Esophagus squamous epithelium (tissue), 4 donors: ENCODE results near the gene RUNX3.
"Not testable (repeated sequence)": the region's sequence is repeated elsewhere in the genome, so short reads cannot be mapped to it uniquely, and the experiment has no call there.

ENCODE experiments used
- CTCF ChIP-seq, 6 experiments: fragments of 450-650 bp in 4 of 6; fragments of 200-600 bp in 2 of 6; sonication (generic) in 2 of 6; IDR thresholded peaks; one replicate each; pipeline ENCODE4 v1.5.1; 2016 to 2019; ENCODE audit warnings: antibody characterized with exemption in 6 of 6, mild to moderate bottlenecking in 4 of 6, moderate library complexity in 4 of 6
- POLR2A ChIP-seq, 4 donors: fragments of 450-650 bp; IDR thresholded peaks; one replicate each; pipeline ENCODE4 v1.6.1; 2017; ENCODE audit warnings: antibody characterized with exemption in 4 of 4, mild to moderate bottlenecking in 4 of 4, moderate library complexity in 3 of 4

- not testable (repeated sequence) for TF ChIP-seq CTCF, POLR2A (IDR thresholded peaks at IDR 0.05)
Measured at GRCh38 chr1:24979232-24979631, 49.2 kb upstream of the RUNX3 start.
